Ishikawa (cell line): ENCODE data around the gene FAAH2.
A peak's percentile ranks its signal among the peaks of the same experiment; 100 is the strongest.

Source experiments
- RAD21 ChIP-seq: IDR thresholded peaks from 2 replicates; pipeline ENCODE4 v1.6.1; 2012; ENCODE audit warnings: low read depth
- TAF1 ChIP-seq: IDR thresholded peaks from 2 replicates; pipeline ENCODE4 v1.6.1; 2012; ENCODE audit warnings: low read depth, mild to moderate bottlenecking
- TCF12 ChIP-seq: IDR thresholded peaks from 2 replicates; pipeline ENCODE4 v1.6.1; 2012; ENCODE audit warnings: low read depth
- ZBTB7A ChIP-seq: IDR thresholded peaks from 2 replicates; pipeline ENCODE4 v1.6.1; 2012; ENCODE audit warnings: low read depth

FAAH2 gene

GRCh38 chrX:57528670-57529255 lies 242.3 kb downstream of the FAAH2 start:
- TF ChIP-seq RAD21: peak; percentile 34; the same call in 1 of the 2 replicates
- TF ChIP-seq TAF1: no peak
- no peak for TF ChIP-seq ZBTB7A
- TF ChIP-seq TCF12: no peak
